ENCODE measurements around the gene OR51I1.

The OR51I1 gene, protein sequence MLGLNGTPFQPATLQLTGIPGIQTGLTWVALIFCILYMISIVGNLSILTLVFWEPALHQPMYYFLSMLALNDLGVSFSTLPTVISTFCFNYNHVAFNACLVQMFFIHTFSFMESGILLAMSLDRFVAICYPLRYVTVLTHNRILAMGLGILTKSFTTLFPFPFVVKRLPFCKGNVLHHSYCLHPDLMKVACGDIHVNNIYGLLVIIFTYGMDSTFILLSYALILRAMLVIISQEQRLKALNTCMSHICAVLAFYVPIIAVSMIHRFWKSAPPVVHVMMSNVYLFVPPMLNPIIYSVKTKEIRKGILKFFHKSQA

GRCh38 chr11:5441414-5441813 lies at the start of gene OR51I1:
TSS of gene OR51I1 (minus strand) at chr11:5441514. CDS start at chr11:5441514, 0 bp downstream.
- no peak for DNase-seq

- DNase-seq = no peak
These were observed 48.5 kb upstream of the OR51I1 start for GRCh38 chr11:5489576-5490357.

- DNase-seq = no peak
These were observed 47.6 kb upstream of the OR51I1 start for GRCh38 chr11:5488798-5489399.

DNA sequence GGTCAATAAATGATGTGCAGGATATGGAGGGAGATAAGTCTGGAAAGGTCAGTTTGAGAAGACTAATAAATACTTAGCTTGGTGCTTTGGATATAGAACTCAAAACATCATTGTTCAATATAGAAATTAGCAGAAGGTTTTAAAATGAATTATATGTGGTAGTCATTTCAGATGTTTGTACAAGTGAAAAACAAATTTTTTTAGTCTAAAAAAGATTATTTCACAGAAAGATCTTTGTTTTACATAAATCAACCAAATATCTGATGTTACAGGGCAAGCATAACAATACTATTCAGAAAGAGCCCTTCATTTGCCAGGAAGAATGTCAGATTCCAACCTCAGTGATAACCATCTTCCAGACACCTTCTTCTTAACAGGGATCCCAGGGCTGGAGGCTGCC lies 47.1 kb upstream of the OR51I1 start, which contains the start of gene OR52D1:
Gene OR52D1, plus strand, starts transcription at position 301 of the 400 bp plus-strand sequence. Its CDS starts 22 bp downstream, at position 323.
- DNase-seq = no peak

- no peak for DNase-seq
These were observed 45.1 kb upstream of the OR51I1 start for GRCh38 chr11:5486421-5486820.

- DNase-seq = no peak
These were observed 44.7 kb upstream of the OR51I1 start for GRCh38 chr11:5486003-5486402.

DNA sequence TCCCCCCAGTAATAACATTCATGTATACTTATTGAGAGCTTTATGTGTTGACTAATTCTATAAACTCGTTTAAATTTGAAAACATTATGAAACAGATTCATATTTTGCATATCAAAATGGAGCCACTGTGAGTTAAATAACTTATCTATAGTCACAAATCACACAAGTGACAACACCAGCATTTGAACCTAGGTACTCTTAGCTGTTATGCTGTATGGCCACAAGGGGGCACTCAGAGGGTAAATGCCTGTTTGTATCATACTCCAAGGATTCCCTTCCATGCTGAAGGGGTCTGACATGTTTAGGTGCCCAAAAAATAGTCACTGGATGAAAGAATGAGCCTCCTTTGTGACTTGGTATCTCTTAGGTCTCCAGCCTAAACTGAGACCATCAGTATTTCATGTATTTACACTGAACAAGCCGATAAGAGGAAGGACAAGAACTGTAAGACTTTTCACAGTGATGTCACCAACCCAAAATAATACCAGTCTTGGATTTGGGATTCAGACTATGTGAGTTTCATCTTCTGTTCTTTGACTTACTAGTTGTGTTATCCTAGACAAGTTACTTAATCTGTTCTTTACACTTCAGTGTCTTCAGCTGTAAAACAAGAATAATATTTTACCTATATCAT lies 35.0 kb upstream of the OR51I1 start:
- DNase-seq = peak; percentile 16 to 17

- no peak for DNase-seq
These were observed 32.6 kb upstream of the OR51I1 start for GRCh38 chr11:5473921-5474320.

GRCh38 chr11:5467527-5467926 lies 26.2 kb upstream of the OR51I1 start:
- DNase-seq = no peak

- no peak for DNase-seq
These were observed 19.8 kb upstream of the OR51I1 start for GRCh38 chr11:5460983-5461621.

- no peak for DNase-seq
These were observed 8.1 kb upstream of the OR51I1 start for GRCh38 chr11:5449432-5449831.

DNA sequence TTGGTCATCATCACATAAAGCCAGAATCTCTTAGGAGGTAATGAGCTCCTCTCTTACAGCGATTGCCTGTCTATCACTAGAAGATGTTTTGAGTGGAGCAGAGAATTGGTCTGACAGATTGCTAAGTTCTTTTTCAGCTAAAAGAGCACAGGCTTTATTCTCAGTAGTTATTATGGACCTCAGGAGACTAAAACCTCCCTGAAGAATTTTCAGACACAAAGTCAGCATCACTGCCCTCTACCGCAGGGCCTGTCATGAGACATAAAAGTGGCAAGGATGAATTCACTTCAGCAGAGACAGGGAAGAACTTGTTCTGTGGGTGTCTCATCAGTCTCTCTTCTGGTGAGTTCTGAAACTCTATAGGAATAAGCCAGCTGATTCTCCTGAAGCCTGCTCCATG lies 7.7 kb upstream of the OR51I1 start, which contains the start of gene OR51I2:
Gene OR51I2, plus strand, starts transcription at position 301 of the 400 bp plus-strand sequence. CDS start 4,166 bp downstream, outside the sequence.
- no peak for DNase-seq

DNA sequence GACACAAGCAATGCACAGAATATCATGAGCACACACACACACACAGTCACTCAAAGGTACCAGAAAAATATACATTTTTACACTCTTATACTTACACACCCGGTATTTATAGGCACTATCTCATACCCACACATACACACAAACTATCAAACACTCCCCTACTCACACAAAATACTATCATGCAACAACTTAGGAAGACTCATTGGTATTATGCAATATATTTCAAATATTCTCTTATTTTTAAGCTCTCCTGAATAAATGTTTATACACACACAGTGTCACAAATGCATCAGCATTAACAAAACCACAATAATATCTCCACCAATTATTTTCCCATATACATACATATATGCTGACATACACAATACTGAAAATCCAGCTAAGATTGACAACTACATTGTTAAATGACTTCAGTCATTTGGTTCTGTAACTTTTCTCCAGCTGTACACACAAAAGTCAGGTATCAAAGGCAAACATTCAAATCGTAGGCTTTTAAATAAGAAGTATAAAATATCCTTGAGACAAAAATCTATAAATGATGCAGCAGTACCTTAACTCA lies 2.6 kb upstream of the OR51I1 start:
- no peak for DNase-seq

DNA sequence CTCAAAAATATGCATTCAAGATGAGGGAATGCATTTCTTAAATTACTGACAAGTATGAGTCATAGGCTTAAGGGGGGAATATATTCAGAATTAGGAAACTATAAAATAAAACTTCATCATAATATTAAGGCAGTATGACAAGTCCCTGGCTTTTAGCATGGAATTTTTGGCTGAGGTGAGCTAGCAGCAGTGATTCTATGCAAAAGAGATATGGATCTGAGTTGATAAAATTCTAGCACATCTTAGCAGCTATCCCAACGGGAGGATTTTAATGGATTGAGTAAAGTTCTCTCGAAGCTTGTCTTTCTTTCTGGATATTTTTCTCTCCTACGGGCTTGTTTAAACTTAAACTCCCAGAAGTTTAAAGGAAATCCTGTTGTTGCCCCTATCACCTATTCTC lies 18.2 kb downstream of the OR51I1 start:
- DNase-seq = no peak

- DNase-seq = no peak
These were observed 19.5 kb downstream of the OR51I1 start, which contains the start of gene OR51Q1 for GRCh38 chr11:5421811-5422210. TSS of gene OR51Q1 (plus strand) at chr11:5422111. CDS start at chr11:5422201, 90 bp downstream.

GRCh38 chr11:5420993-5421392 lies 20.3 kb downstream of the OR51I1 start:
- DNase-seq = no peak

DNA sequence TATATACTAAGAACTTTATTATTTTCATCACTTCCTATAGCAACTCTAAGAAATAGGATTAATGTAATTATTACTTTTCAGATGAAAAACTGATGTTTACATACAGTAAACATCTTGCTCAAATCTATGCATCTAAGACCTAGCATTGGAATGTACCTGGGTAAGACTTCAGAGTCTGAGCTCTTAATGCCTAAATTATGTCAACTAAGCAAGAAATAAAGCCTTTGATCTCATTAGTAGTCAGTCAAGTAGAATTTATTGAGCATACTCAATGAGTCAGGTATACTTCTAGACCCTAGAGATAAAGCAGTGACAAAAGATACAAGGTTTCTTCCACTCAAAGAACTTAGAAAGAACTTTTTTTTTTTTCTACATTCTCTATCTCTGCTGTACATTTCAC lies 36.1 kb downstream of the OR51I1 start:
- no peak for DNase-seq

DNA sequence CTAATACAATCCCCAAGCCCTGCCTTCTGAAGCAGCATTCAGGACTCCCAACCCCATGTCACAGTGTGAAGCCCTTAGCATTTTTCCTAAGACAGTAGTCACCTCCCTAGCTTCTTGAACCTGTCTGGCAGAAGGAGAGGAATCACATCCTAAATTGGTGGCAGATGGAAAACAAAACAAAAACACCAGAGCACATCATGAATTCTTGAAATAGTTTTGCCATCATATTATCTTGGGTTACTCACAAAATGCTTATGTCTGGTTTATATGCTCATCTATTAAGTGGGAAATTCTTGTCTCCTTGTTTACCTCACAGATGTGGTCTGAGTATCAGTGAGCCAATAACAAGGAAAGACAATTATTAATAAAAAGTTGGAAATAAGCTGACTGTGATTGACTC lies 42.4 kb downstream of the OR51I1 start:
- DNase-seq = no peak

- no peak for DNase-seq
These were observed 47.2 kb downstream of the OR51I1 start for GRCh38 chr11:5394091-5394490.
